PC-9 (cell line): ENCODE data around the gene LENG8. TPM values are rescaled to one million over a fixed set of nuclear protein-coding genes. Genes with fewer than 3 reads are reported as not detected.

ENCODE experiments used
- BruUV-seq: library from RNA; stranded (reverse); fragments of 400-500 nt; replicated peaks from 2 replicates; lab custom pipeline; 2021; lab: Mats Ljungman, UMichigan
- CTCF ChIA-PET: fragments of 300-600 bp; sonication (Branson Sonifier 250); formaldehyde crosslinking; loops from one replicate; lab custom pipeline; 2022; ENCODE audit warnings: antibody characterized with exemption; lab: Charles Lee
- POLR2A ChIA-PET: fragments of 300-600 bp; sonication (Branson Sonifier 250); formaldehyde crosslinking; loops from one replicate; lab custom pipeline; 2022; ENCODE audit warnings: antibody characterized with exemption; ENCODE audit not compliant: unreplicated experiment; lab: Charles Lee
- DNase-seq, 2 experiments: peaks; one replicate each; pipeline versions ENCODE4 v3.0.0 to v3.0.0-alpha.2; 2015 to 2022; ENCODE audit warnings: mixed read lengths in 1 of 2
- H2AFZ ChIP-seq: fragments of 200-600 bp; sonication (generic); 2 replicates; pipeline ENCODE4 v1.8.1; 2017; ENCODE audit warnings: antibody characterized with exemption
- H3F3A ChIP-seq: fragments of 200-600 bp; sonication (generic); 2 replicates; pipeline ENCODE4 v1.8.1; 2017; ENCODE audit warnings: antibody characterized with exemption, mild to moderate bottlenecking, low read depth; ENCODE audit not compliant: insufficient read depth
- H3K27ac ChIP-seq: fragments of 200-600 bp; sonication (generic); 2 replicates; pipeline ENCODE4 v1.6.1; 2016; ENCODE audit warnings: mixed run types
- H3K27me3 ChIP-seq: fragments of 200-600 bp; sonication (generic); 2 replicates; pipeline ENCODE4 v1.6.1; 2016; ENCODE audit warnings: low read depth, mixed run types; ENCODE audit not compliant: insufficient read depth
- H3K36me3 ChIP-seq: fragments of 200-600 bp; sonication (generic); 2 replicates; pipeline ENCODE4 v1.6.1; 2016; ENCODE audit warnings: low read depth, mixed run types
- H3K4me1 ChIP-seq: fragments of 200-600 bp; sonication (generic); replicated peaks from 2 replicates; pipeline ENCODE4 v1.6.1; 2016; ENCODE audit warnings: mixed run types; ENCODE audit not compliant: insufficient read depth
- H3K4me2 ChIP-seq: fragments of 200-600 bp; sonication (generic); 2 replicates; pipeline ENCODE4 v1.6.1; 2017; ENCODE audit warnings: mixed run types
- H3K4me3 ChIP-seq: fragments of 200-600 bp; sonication (generic); 2 replicates; pipeline ENCODE4 v1.6.1; 2016; ENCODE audit warnings: mixed run types
- H3K79me2 ChIP-seq: fragments of 200-600 bp; sonication (generic); 2 replicates; pipeline ENCODE4 v1.6.1; 2017; ENCODE audit warnings: low read depth, mixed run types
- H3K9me2 ChIP-seq: fragments of 200-600 bp; sonication (generic); 2 replicates; pipeline ENCODE4 v1.8.1; 2017; ENCODE audit warnings: mild to moderate bottlenecking; ENCODE audit not compliant: insufficient read depth
- H3K9me3 ChIP-seq: fragments of 200-600 bp; sonication (generic); 2 replicates; pipeline ENCODE4 v1.8.1; 2016; ENCODE audit warnings: low read depth; ENCODE audit not compliant: insufficient read depth
- H4K20me1 ChIP-seq: fragments of 200-600 bp; sonication (generic); 2 replicates; pipeline ENCODE4 v1.8.1; 2017; ENCODE audit not compliant: insufficient read depth
- CTCF ChIP-seq: fragments of 200-600 bp; sonication (generic); conservative IDR thresholded peaks from 2 replicates; pipeline ENCODE4 v1.6.1; 2017; ENCODE audit warnings: mixed run types, antibody characterized with exemption, mild to moderate bottlenecking, moderate library complexity
- EZH2 ChIP-seq: fragments of 200-600 bp; sonication (generic); IDR thresholded peaks from 2 replicates; pipeline ENCODE4 v1.8.0; 2017; ENCODE audit warnings: antibody characterized with exemption, low read depth
- intact Hi-C: fragments of 100-400 bp; cut with micrococcal nuclease; formaldehyde crosslinking; loops from one replicate; pipeline ENCODE4 v1.10.0; 2022; ENCODE audit not compliant: unreplicated experiment
- total RNA-seq: library from RNA; stranded (reverse); gene quantifications from 2 replicates; pipeline ENCODE4 v1.2.3, GENCODE V29; 2021

LENG8 gene
- total RNA-seq, 1 experiment from 2014 or later: 274 TPM

DNA sequence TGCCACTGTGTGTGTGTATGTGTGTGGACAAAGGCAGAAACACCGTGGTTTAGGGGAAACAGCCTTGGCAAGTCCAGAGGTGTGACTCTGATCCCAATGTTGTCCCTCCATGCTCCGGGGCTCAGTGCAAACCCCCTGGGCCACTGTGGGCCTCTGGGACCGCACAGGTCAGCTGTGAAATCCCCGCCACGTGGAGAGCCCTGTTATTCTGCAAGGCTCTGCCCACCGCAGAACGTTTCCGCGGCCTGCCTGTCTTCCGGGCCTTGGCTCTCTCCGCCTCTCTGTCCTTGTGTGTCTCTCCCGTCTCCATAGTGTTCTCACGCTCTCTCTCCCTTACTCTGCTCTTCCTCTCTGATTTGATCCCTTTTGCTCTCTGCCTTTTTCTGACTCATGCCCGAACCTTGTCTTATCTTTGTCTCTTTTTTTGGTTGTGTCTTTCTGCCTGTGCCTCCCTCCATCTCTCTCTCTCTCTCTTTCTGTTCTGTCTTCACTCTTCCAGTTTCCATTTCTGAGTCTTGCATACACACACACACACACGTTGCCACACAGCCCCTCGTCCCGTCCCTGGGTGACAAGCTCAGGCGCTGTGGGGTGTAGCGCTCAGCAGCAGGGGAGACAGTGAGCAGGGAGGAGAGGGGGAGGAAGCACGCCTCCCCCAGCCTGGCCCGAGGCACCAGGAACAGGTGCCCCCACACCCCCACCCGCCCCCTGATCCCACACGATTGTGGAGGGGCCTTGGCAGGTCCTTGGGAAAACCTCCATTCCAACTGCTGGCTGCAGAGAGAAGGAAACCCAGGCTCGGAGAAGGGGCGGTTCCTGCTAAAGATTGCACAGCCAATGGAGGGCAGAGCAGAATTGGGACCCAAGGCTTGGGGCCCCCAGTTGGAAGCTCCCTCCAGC, 30.7 kb upstream of the LENG8 start:
- H4K20me1 ChIP-seq: no peaks in the 10 kb centered on the region
- H3K79me2 ChIP-seq: no peaks in the 10 kb centered on the region
- ChIA-PET POLR2A (no interaction called here), CTCF (interaction anchor here (0.5 to 0.6 kb wide), 2 partner anchors 25 to 741 kb away, joined by 4 to 5 read pairs; no protein-coding TSS in a partner anchor)
- peaks cover 60% of the 10 kb centered on the region for H3K27me3 ChIP-seq
- no peak overlapping the region for H3K4me3 ChIP-seq
- TF ChIP-seq EZH2 (no peak), CTCF (no peak)
- H3K36me3 ChIP-seq: no peaks in the 10 kb centered on the region
- H3K9me2 ChIP-seq: no peaks in the 10 kb centered on the region
- H3K9me3 ChIP-seq: no peaks in the 10 kb centered on the region
- DNase-seq: no peak
- no peak overlapping the region for H3K27ac ChIP-seq
- H3F3A ChIP-seq: peaks cover 8% of the 10 kb centered on the region; the same call in 1 of the 2 replicates
- no peak overlapping the region for H3K4me2 ChIP-seq
- no TSS peak for BruUV-seq
- no peaks in the 10 kb centered on the region for H3K4me1 ChIP-seq
- no peak overlapping the region for H2AFZ ChIP-seq
- intact Hi-C loops: no loop called here

- peaks cover 8% of the 10 kb centered on the region; the same call in 1 of the 2 replicates for H3F3A ChIP-seq
- no peaks in the 10 kb centered on the region for H3K79me2 ChIP-seq
- H3K9me3 ChIP-seq: no peaks in the 10 kb centered on the region
- no peaks in the 10 kb centered on the region for H4K20me1 ChIP-seq
- H3K4me2 ChIP-seq: no peak overlapping the region
- H3K27me3 ChIP-seq: peaks cover 65% of the 10 kb centered on the region
- H3K9me2 ChIP-seq: no peaks in the 10 kb centered on the region
- ChIA-PET CTCF (interaction anchor here (0.5 kb wide), 1 partner anchor 740 kb away, joined by 4 read pairs; no protein-coding TSS in a partner anchor), POLR2A (no interaction called here)
- no peak overlapping the region for H2AFZ ChIP-seq
- TF ChIP-seq EZH2 (no peak), CTCF (no peak)
- intact Hi-C loops: no loop called here
- H3K4me3 ChIP-seq: no peak overlapping the region
- BruUV-seq: no TSS peak
- H3K4me1 ChIP-seq: no peaks in the 10 kb centered on the region
- DNase-seq: no peak
- H3K27ac ChIP-seq: no peak overlapping the region
- no peaks in the 10 kb centered on the region for H3K36me3 ChIP-seq
Measured at GRCh38 chr19:54418930-54419800, 29.8 kb upstream of the LENG8 start.

GRCh38 chr19:54420068-54420382, 29.0 kb upstream of the LENG8 start:
- Histone ChIP-seq H3K36me3 (no peaks in the 10 kb centered on the region), H3K4me3 (no peak overlapping the region), H3K9me3 (no peaks in the 10 kb centered on the region), H3K79me2 (no peaks in the 10 kb centered on the region), H3K4me1 (no peaks in the 10 kb centered on the region), H3F3A (peaks cover 8% of the 10 kb centered on the region; the same call in 1 of the 2 replicates), H2AFZ (no peak overlapping the region), H3K9me2 (no peaks in the 10 kb centered on the region), H3K27ac (no peak overlapping the region), H3K4me2 (no peak overlapping the region), H4K20me1 (no peaks in the 10 kb centered on the region), H3K27me3 (peaks cover 67% of the 10 kb centered on the region)
- POLR2A ChIA-PET: no interaction called here
- intact Hi-C loops: no loop called here
- no TSS peak for BruUV-seq
- CTCF ChIA-PET: no interaction called here
- no peak for DNase-seq
- no peak for TF ChIP-seq EZH2
